Peyer's patch (tissue), 4 donors: Measurements from ENCODE around the gene FAM228B. TPM values are rescaled to one million over a fixed set of nuclear protein-coding genes. Genes with fewer than 3 reads are reported as not detected.
"Not testable (repeated sequence)": the region's sequence is repeated elsewhere in the genome, so short reads cannot be mapped to it uniquely, and the experiment has no call there.

Experiments used
- DNase-seq, 3 donors: peaks; one replicate each; pipeline ENCODE4 v3.0.0-alpha.2; 2017 to 2019
- H3K27ac ChIP-seq, 4 donors: fragments of 200-600 bp; sonication (generic); one replicate each; pipeline ENCODE4 v1.5.1; 2016 to 2019
- H3K27me3 ChIP-seq, 2 donors: fragments of 200-600 bp; sonication (generic); one replicate each; pipeline ENCODE4 v1.5.1; 2019
- H3K36me3 ChIP-seq, 3 donors: fragments of 200-600 bp; sonication (generic); one replicate each; pipeline ENCODE4 v1.5.1; 2016 to 2019
- H3K4me1 ChIP-seq, 4 donors: fragments of 200-600 bp; sonication (generic); one replicate each; pipeline ENCODE4 v1.5.1; 2016 to 2019
- H3K4me3 ChIP-seq, 4 donors: fragments of 200-600 bp; sonication (generic); 1 replicate in 3 of 4; 2 replicates in 1 of 4; pipeline ENCODE4 v1.5.1; 2016 to 2019; ENCODE audit warnings: mild to moderate bottlenecking in 1 of 4
- H3K9me3 ChIP-seq, 4 donors: fragments of 200-600 bp; sonication (generic); one replicate each; pipeline ENCODE4 v1.5.1; 2016 to 2019; ENCODE audit warnings: mild to moderate bottlenecking in 1 of 4
- CTCF ChIP-seq, 6 experiments: fragments of 450-650 bp in 4 of 6; fragments of 200-600 bp in 2 of 6; sonication (generic) in 1 of 6; IDR thresholded peaks; one replicate each; pipeline ENCODE4 v1.5.1; 2017 to 2019; ENCODE audit warnings: antibody characterized with exemption in 6 of 6, mild to moderate bottlenecking in 3 of 6, moderate library complexity in 1 of 6
- POLR2A ChIP-seq, 2 donors: fragments of 450-650 bp; IDR thresholded peaks; one replicate each; pipeline ENCODE4 v1.5.1; 2017; ENCODE audit warnings: antibody characterized with exemption in 2 of 2, mild to moderate bottlenecking in 2 of 2, moderate library complexity in 2 of 2
- total RNA-seq, 4 donors: library from RNA; depleted of rRNA; stranded (reverse); fragments of >200 nt; gene quantifications; one replicate each; pipeline ENCODE4 v1.1.0, GENCODE V29; 2016

The FAM228B gene
- total RNA-seq, 4 donors from 2014 or later, result 6.0 to 35.5 (median 9.1) TPM

GRCh38 chr2:24084386-24085199, 38.7 kb upstream of the FAM228B start, which contains the start of gene TP53I3:
TP53I3 (minus strand) TSS chr2:24084834; CDS start chr2:24084326, 508 bp downstream.
- peak within 1 kb of the TSS; percentile 39 to 60 (median 54) for H3K4me3 ChIP-seq
- TF ChIP-seq CTCF (IDR thresholded peaks at IDR 0.05) (peak; percentile 76 to 99 (median 99)), POLR2A (IDR thresholded peaks at IDR 0.05) (peak; percentile 86 to 91)
- peak; percentile 82 to 93 (median 93) for DNase-seq

GRCh38 chr2:24085200-24085489, 38.1 kb upstream of the FAM228B start:
- Histone ChIP-seq H3K27me3 (no peaks in the 10 kb centered on the region), H3K27ac (peak overlapping the region; percentile 80 to 96 (median 94)), H3K36me3 (peaks cover 0 to 30% (median 0%) of the 10 kb centered on the region in 3 donors), H3K9me3 (no peaks in the 10 kb centered on the region), H3K4me1 (peaks cover 0 to 7% (median 6%) of the 10 kb centered on the region in 4 donors), H3K4me3 (peak overlapping the region; percentile 39 to 60 (median 54))
- DNase-seq, result peak in 1 of 3 donors; percentile 66
- TF ChIP-seq POLR2A (IDR thresholded peaks at IDR 0.05) (no peak), CTCF (IDR thresholded peaks at IDR 0.05) (no peak)

More at GRCh38 chr2:24084386-24085199, 38.7 kb upstream of the FAM228B start, which contains the start of gene TP53I3:
- Histone ChIP-seq H3K9me3 (no peaks in the 10 kb centered on the region), H3K36me3 (peaks cover 0 to 35% (median 0%) of the 10 kb centered on the region in 3 donors), H3K27ac (peak within 1 kb of the TSS; percentile 80 to 96 (median 94)), H3K27me3 (no peaks in the 10 kb centered on the region), H3K4me1 (peaks cover 0 to 7% (median 6%) of the 10 kb centered on the region in 4 donors)

GRCh38 chr2:24086241-24086640, 37.0 kb upstream of the FAM228B start:
- TF ChIP-seq CTCF (IDR thresholded peaks at IDR 0.05), result no peak
- no peak for TF ChIP-seq POLR2A (IDR thresholded peaks at IDR 0.05)
- H3K27ac ChIP-seq, result no peak overlapping the region
- DNase-seq, result no peak

GRCh38 chr2:24087032-24087431, 36.2 kb upstream of the FAM228B start:
- Histone ChIP-seq H3K27ac (no peak overlapping the region), H3K36me3 (peaks cover 0 to 13% (median 0%) of the 10 kb centered on the region in 3 donors), H3K4me3 (no peak overlapping the region), H3K9me3 (no peaks in the 10 kb centered on the region), H3K27me3 (no peaks in the 10 kb centered on the region), H3K4me1 (peaks cover 0 to 7% (median 6%) of the 10 kb centered on the region in 4 donors)
- no peak for DNase-seq
- no peak for TF ChIP-seq POLR2A (IDR thresholded peaks at IDR 0.05)
- no peak for TF ChIP-seq CTCF (IDR thresholded peaks at IDR 0.05)

More at GRCh38 chr2:24086241-24086640, 37.0 kb upstream of the FAM228B start:
- H3K9me3 ChIP-seq, result no peaks in the 10 kb centered on the region
- no peak overlapping the region for H3K4me3 ChIP-seq
- peaks cover 0 to 21% (median 0%) of the 10 kb centered on the region in 3 donors for H3K36me3 ChIP-seq
- no peaks in the 10 kb centered on the region for H3K27me3 ChIP-seq
- H3K4me1 ChIP-seq, result peaks cover 0 to 7% (median 6%) of the 10 kb centered on the region in 4 donors

GRCh38 chr2:24088821-24089359, 34.4 kb upstream of the FAM228B start:
- Histone ChIP-seq H3K36me3 (peaks cover 0 to 3% (median 0%) of the 10 kb centered on the region in 3 donors), H3K27me3 (no peaks in the 10 kb centered on the region), H3K9me3 (no peaks in the 10 kb centered on the region), H3K4me3 (no peak overlapping the region), H3K4me1 (peaks cover 0 to 1% (median 0%) of the 10 kb centered on the region in 4 donors), H3K27ac (no peak overlapping the region)
- DNase-seq, result no peak
- no peak for TF ChIP-seq CTCF (IDR thresholded peaks at IDR 0.05)
- TF ChIP-seq POLR2A (IDR thresholded peaks at IDR 0.05), result no peak

- not testable (repeated sequence) for DNase-seq
Observed at GRCh38 chr2:24093270-24093669, 30.0 kb upstream of the FAM228B start.

GRCh38 chr2:24095171-24095677, 28.0 kb upstream of the FAM228B start:
- H3K9me3 ChIP-seq, H3K4me1 ChIP-seq, H3K27me3 ChIP-seq, H3K36me3 ChIP-seq, H3K27ac ChIP-seq, H3K4me3 ChIP-seq, DNase-seq: not testable (repeated sequence)

More at GRCh38 chr2:24093270-24093669, 30.0 kb upstream of the FAM228B start:
- H3K9me3 ChIP-seq, H3K4me3 ChIP-seq, H3K27ac ChIP-seq, H3K4me1 ChIP-seq, H3K36me3 ChIP-seq, H3K27me3 ChIP-seq: not testable (repeated sequence)

- H3K27ac ChIP-seq, H3K4me1 ChIP-seq, H3K4me3 ChIP-seq, H3K27me3 ChIP-seq, H3K9me3 ChIP-seq, DNase-seq, H3K36me3 ChIP-seq: not testable (repeated sequence)
Observed at GRCh38 chr2:24100732-24101131, 22.5 kb upstream of the FAM228B start.
